Measurements from ENCODE around the gene SPTBN1.

Gene SPTBN1

DNA sequence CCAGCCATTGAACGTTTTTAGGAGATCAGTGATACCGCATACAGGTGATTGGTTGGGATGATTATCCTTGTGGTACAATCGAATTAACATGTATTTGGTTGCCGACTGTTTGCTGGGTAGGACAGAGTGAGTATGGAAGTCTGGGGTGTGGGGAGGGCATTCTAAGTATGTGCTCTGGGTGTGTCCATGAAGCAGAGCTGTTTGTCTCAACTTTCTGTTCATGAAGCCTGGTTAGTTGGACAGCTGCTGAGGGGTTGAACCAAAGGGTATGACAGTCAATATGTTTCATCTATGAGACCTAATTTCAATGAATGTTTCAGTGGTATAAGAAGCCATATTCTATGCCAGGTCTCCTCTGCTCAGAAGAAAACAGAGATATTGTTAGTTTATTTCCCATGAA is 21.9 kb upstream of the SPTBN1 start:
- no peak for DNase-seq (ENCODE audit: low read depth in 3 of 3)

DNA sequence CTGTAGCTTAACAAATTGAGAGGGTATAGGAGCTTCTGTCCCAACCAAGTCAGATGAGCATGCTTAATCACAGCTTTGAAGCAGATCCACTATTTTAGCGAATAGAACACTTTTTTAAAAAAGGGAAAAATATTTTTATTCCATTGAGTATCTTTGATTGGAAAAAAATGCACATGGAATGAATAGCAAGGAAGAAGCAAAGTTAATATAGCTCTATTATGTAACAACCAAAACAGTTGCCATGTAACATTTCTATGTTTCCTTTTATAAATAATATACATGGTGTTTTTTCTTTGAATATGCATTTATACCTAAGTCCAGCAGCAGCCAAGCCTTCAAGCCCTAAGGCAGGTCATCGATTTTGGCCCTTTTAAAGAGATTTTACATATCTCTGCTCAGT is 21.4 kb upstream of the SPTBN1 start:
- no peak for DNase-seq (ENCODE audit: low read depth in 3 of 3)

GRCh38 chr2:54435325-54436226 is 20.6 kb upstream of the SPTBN1 start:
- no peak for DNase-seq (ENCODE audit: low read depth in 3 of 3)

GRCh38 chr2:54437588-54437987 is 18.5 kb upstream of the SPTBN1 start:
- DNase-seq (ENCODE audit: low read depth in 3 of 3): no peak

GRCh38 chr2:54438271-54438670 is 17.9 kb upstream of the SPTBN1 start:
- DNase-seq (ENCODE audit: low read depth in 3 of 3): no peak

DNA sequence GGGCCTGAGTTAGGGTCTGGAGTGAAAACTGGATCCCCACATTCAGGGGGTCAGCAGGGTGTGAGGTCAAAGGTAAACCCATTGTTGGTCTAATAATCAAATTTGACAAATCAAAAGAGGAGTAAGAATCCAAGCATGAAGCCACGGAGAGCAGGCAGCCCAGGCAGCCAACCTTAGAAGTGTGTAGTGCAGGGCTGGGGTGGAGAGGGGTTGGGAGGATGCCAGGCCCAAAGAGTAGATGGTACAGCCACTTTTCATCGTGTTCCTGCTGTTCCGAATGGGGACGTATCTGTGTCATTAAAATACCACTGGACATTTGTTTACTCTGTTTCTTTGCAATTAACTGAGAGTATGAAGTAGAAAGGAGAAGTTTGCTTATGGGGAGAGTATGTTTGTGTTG is 16.5 kb upstream of the SPTBN1 start:
- no peak for DNase-seq (ENCODE audit: low read depth in 3 of 3)

DNA sequence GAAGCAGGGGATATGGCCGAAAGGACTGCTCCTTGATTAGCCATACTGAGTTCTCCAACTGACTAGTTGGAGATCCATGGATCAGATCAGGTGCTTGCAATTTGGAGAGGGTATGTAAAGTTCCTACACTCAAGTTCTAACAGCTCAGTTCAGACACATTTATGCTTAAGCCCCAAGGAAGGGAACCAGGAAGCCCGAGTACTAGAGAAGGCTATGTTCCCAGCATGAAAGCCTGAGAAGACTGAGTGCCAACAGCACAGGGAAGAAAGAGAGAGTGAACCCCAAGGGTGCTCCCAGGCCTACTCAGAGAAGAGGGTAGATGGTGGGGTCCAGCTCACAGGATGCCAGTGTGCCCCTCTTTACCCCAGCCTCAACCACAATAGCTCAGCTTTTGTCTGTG is 16.1 kb upstream of the SPTBN1 start:
- no peak for DNase-seq (ENCODE audit: low read depth in 3 of 3)

GRCh38 chr2:54444503-54444902 is 11.6 kb upstream of the SPTBN1 start:
- DNase-seq (ENCODE audit: low read depth in 3 of 3): no peak

DNA sequence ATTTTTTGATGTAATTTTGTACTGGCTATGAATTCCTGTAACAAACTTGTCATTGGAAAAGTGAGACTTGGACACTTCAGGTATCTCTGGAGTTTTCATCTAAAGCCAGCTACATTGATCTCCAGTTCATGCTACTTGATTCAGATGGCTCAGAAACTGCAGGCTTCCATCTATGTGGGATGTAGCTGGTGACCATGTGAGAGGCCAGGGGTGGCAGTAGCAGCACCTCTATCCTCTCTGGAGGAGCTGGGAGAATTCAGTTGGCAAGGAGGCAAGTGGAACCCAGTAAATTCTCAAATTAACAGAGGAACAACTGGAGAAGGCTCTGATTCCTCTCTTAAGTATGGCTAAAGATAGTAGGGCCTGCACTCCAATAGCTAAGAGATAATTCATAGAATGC is 10.0 kb upstream of the SPTBN1 start:
- no peak for DNase-seq (ENCODE audit: low read depth in 3 of 3)

DNA sequence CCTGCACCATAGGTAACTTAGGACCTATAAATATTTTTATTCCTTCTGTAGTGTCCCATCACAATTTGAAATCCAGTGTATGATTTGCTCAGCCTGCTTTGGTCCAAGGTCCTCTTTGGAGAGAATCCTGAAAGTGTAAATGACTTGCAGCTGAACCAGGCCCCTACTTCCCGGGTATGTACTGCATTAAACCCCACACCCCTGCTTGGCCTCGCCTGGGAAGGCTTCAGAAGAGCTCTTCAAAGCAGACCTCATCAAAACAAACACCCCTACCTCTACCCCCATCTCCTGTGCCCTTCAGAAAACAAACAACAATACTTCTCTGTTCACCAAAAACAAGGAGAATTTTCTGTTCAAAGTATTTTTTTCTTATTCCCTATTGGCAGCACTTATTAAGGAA is 9.5 kb upstream of the SPTBN1 start:
- DNase-seq (ENCODE audit: low read depth in 3 of 3): no peak

DNA sequence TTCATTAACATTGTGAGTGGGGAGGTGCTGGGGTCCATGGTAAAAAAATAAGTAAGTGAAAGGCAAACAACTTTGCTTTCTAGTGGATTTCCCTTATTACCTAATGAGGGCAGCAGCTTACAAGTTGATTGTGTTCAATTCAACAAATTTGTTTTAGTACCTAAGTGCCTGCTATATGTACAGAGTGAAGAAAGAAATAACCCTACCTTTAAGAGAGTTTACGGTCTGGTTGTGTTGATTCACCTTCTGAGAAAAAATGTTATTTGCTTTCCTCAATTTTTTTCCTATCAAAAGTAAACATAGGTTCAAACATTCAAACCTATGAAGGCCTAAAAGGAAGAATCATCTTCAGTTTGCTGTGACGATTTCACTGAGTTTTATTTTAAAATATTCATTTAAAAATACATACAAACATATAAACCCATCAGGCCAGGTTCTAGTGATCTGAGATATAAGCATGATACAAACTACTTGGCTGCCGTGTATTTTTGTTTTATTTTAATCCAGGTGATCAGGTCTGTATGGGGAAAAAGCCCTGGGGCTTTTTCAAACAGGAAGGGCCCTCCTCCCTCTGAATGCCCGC is 1.5 kb upstream of the SPTBN1 start:
- no peak for DNase-seq (ENCODE audit: low read depth in 3 of 3)

GRCh38 chr2:54455131-54455562 is 980 bp upstream of the SPTBN1 start:
- DNase-seq (ENCODE audit: low read depth in 3 of 3): no peak

DNA sequence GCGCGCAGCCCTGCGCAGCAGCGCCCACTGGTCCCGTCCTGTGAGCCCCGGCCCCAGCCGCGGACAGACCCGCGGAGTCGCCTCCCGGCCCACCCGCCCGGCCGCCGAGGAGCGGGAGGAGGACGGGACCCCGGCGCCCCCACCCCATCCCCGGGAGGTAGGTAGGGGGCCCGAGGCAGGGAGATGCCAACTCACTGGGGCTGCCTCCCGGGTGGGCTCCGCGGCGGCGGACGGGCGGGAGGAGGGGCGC is 160 bp downstream of the SPTBN1 start:
- no peak for DNase-seq (ENCODE audit: low read depth in 3 of 3)

GRCh38 chr2:54456612-54457322 is 640 bp downstream of the SPTBN1 start:
- DNase-seq (ENCODE audit: low read depth in 3 of 3): peak in 1 of 3 donors; percentile 13

DNA sequence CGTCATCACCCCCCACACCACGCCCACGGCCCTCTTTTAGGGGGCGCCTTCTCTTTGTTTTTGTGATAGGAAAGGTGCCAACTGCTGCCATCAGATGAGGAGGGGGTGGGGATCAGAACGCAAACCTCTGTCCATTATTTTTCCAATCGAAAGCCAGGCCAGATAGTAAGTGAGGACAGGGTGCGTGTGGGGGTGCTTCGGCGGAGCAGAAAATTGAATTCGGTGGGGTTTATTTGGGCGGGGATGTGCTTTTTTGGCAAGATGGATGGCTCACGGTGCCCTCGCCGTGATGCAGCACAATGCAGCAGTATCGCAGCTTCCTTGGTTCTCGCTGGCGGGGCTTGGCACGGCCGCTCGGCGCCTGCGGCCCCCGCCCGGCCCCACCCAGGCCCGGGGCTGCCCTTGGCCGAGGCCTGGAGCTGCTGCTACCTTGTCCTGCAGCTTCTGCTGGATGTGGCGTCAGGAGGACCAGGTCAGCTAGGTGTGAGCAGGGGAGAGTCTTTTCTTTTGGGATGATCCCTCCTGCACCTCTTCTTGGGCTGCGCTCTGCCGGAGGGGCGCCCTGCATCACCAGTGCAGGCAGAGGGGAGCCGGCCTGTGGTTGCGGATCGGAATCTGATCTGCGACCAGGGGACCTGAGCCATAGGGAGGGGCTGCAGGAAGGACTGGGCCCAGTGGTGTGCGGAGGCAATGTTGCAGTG is 1.3 kb downstream of the SPTBN1 start:
- no peak for DNase-seq (ENCODE audit: low read depth in 3 of 3)

DNA sequence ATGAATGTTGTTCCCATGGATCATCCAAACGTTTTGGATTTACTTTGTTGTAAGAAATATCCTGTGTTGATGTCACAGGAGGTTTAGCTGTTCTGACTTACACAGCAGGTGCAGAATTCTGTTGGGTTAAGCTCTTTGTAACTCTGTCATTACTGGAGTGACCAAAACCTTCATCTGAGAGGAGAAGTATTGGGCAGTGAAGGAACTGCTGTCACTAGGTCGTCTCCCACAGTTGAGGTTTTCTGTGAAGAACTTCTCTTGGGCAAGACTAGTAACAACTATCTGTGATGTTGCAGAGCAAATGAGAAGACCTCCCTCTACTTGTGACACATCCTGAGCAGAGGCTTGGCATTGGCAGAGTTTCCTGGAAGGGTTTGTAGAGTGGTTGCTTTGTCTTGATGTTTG is 2.9 kb downstream of the SPTBN1 start:
- DNase-seq (ENCODE audit: low read depth in 3 of 3): no peak

DNA sequence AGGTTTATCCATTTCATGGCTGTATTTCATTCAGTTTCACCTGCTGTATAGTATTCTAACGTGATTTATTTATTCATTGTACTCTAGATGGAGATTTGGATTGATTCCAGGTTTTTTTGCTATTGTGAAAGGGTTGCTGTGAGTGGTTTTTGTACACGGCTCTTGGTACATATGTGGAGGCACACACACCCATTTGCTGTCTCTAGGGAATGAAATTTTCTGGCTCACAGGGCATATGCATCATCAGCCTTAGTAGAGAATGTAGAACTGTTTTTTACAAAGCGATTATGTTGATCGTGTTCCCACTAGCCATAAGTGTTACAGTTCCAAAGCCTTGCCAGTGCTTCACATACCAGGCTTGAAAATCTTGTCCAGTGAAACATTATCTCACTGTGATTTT is 5.1 kb downstream of the SPTBN1 start:
- DNase-seq (ENCODE audit: low read depth in 3 of 3): no peak

DNA sequence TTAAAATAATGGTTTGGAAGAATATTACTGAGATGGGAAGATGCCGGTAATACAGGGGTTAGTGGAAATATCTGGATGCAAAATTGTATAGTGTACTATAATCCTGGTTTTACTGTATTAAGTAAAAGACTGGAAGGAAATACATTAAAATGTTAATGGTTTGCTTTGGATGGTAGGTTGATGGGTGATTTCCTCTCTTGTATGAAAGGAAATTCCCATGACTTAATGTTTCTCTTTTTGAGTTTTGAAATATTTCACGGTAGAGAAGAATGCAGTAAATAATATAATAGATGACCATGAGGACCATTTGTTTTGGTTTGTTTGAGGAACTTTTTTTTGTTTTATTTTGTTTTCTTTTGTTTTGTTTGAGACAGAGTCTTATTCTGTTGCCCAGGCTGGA is 8.2 kb downstream of the SPTBN1 start:
- DNase-seq (ENCODE audit: low read depth in 3 of 3): no peak

GRCh38 chr2:54465143-54465542 is 9.0 kb downstream of the SPTBN1 start:
- no peak for DNase-seq (ENCODE audit: low read depth in 3 of 3)

- DNase-seq (ENCODE audit: low read depth in 3 of 3): no peak
Observed at GRCh38 chr2:54466870-54467269, 10.7 kb downstream of the SPTBN1 start.

GRCh38 chr2:54468673-54469072 is 12.5 kb downstream of the SPTBN1 start:
- no peak for DNase-seq (ENCODE audit: low read depth in 3 of 3)

DNA sequence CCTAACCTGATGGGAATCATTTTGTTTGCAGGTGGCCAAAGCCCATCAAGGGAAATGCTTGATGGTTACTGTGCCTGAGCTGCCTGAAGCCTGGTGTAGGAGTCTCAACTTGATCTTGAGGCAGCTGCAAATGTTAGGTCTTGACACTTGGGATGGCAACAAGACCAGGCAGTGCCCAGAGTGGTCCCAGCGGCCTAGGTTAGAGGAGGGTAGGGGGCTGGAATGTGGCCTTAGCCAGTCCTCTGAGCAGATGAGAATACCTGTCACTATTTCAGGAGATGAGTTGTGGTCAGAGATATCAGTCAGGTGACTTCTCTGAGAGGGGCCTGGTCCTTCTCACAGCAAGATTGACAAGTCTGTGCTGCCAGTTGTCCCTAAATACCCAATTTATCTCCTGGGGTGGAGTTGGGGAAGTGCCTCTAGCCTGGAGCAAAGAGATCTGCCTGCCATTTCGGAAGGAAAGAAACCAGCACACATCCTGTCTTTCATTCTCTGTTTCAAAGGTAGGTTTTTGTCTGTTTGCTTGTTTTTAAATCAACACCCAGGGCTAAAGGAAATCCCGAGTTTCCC is 13.4 kb downstream of the SPTBN1 start:
- DNase-seq (ENCODE audit: low read depth in 3 of 3): no peak

All from stimulated activated CD4-positive, alpha-beta T cell treated with anti-CD3 and anti-CD28 coated beads, TNF-alpha, amount 100 ng/mL, for 48 hours (primary cell).